Stomach (tissue), 4 donors: ENCODE results near the gene ALG3.

Source experiments
- CTCF ChIP-seq, 7 experiments: fragments of 450-650 bp in 4 of 7; fragments of 200-600 bp in 3 of 7; sonication (generic) in 3 of 7; IDR thresholded peaks; one replicate each; pipeline ENCODE4 v1.5.1; 2016 to 2019; ENCODE audit warnings: antibody characterized with exemption in 7 of 7, control low read depth in 2 of 7, mild to moderate bottlenecking in 1 of 7
- POLR2A ChIP-seq, 4 donors: fragments of 450-650 bp; IDR thresholded peaks; one replicate each; pipeline ENCODE4 v1.6.1; 2016; ENCODE audit warnings: antibody characterized with exemption in 4 of 4, control low read depth in 2 of 4, mild to moderate bottlenecking in 1 of 4, moderate library complexity in 1 of 4

- TF ChIP-seq CTCF (IDR thresholded peaks at IDR 0.05): no peak
- no peak for TF ChIP-seq POLR2A (IDR thresholded peaks at IDR 0.05)
Observed at GRCh38 chr3:184290331-184290730, 41.6 kb upstream of the ALG3 start.
